ENCODE results near the gene CDH13. TPM values are rescaled to one million over a fixed set of nuclear protein-coding genes. Genes with fewer than 3 reads are reported as not detected.

Gene CDH13
- total and polyA plus RNA-seq, 2 of the 8 experiments (the other 6 are each of a cell fraction or from before 2014, with no cell fraction given): 2.3 to 2.4 TPM

- H4K5ac ChIP-seq (ENCODE audit: insufficient read length, low read depth, low read length): no peak overlapping the region
- no peaks in the 10 kb centered on the region for H3K79me2 ChIP-seq (ENCODE audit: control insufficient read depth in 1 of 2, insufficient read depth in 2 of 2, low read length in 2 of 2)
- CTCF ChIA-PET (ENCODE audit: partially characterized antibody): no interaction called here
- POLR2A ChIA-PET (ENCODE audit: partially characterized antibody): no interaction called here
- no peaks in the 10 kb centered on the region for H3K36me3 ChIP-seq (ENCODE audit: control insufficient read depth in 2 of 4, insufficient read depth in 4 of 4, low read length in 3 of 4)
- no peak overlapping the region for H3K4ac ChIP-seq (replicated peaks; ENCODE audit: insufficient read length, low read depth, low read length)
- H3K4me3 ChIP-seq (ENCODE audit: extremely low read depth in 1 of 4, insufficient read depth in 2 of 4, low read depth in 3 of 4, low read length in 4 of 4): no peak overlapping the region
- no peak overlapping the region for H2AK5ac ChIP-seq (ENCODE audit: low read depth, low read length)
- no peak overlapping the region for H2BK15ac ChIP-seq (ENCODE audit: low read length)
- FAIRE-seq (no peak), DNase-seq (ENCODE audit: low read depth in 1 of 2, low spot score in 2 of 2) (no peak)
- no peak overlapping the region for H3K4me2 ChIP-seq (ENCODE audit: insufficient read depth in 1 of 2, low read depth in 2 of 2, low read length in 2 of 2)
- H3K27ac ChIP-seq (ENCODE audit: low read depth, low read length): no peak overlapping the region
- no peaks in the 10 kb centered on the region for H3K27me3 ChIP-seq (replicated peaks in 1 of 4; ENCODE audit: control insufficient read depth in 3 of 4, extremely low read depth in 1 of 4, insufficient read depth in 3 of 4, low read length in 3 of 4)
- no peak overlapping the region for H3K23ac ChIP-seq (ENCODE audit: insufficient read length)
- WGBS, 2 experiments (ENCODE audit: extremely low coverage in 1 of 2, insufficient coverage in 1 of 2, insufficient read length in 1 of 2, insufficient replicate concordance in 2 of 2, low coverage in 1 of 2, low lambda C conversion rate in 2 of 2, missing lambda C conversion rate in 1 of 2): 95% methylated on average over 5 of the region's 5 CpGs; no CpG with 5 or more reads in 1 of the 2 experiments
- H2AFZ ChIP-seq (ENCODE audit: low read length): no peak overlapping the region
- no peak overlapping the region for H3K56ac ChIP-seq (replicated peaks; ENCODE audit: insufficient read length, low read depth, low read length)
- no peak overlapping the region for H4K91ac ChIP-seq (replicated peaks; ENCODE audit: insufficient read length, low read length)
- no peaks in the 10 kb centered on the region for H4K20me1 ChIP-seq (replicated peaks in 1 of 2; ENCODE audit: control insufficient read depth in 1 of 2, insufficient read depth in 2 of 2, low read length in 2 of 2)
- no peak overlapping the region for H3K14ac ChIP-seq (ENCODE audit: insufficient read length)
- H3K9me3 ChIP-seq (ENCODE audit: insufficient read depth in 2 of 2, low read depth in 1 of 2, low read length in 1 of 2): no peaks in the 10 kb centered on the region
- H3K9ac ChIP-seq (replicated peaks in 1 of 4; ENCODE audit: extremely low read depth in 1 of 4, low read depth in 3 of 4, low read length in 3 of 4): no peak overlapping the region
- no peak overlapping the region for H2BK20ac ChIP-seq (ENCODE audit: low read length)
- no peak for TF ChIP-seq FOSL1 (IDR thresholded peaks at IDR 0.05; ENCODE audit: insufficient read depth, low read depth, low read length)
- TF ChIP-seq CBX5 (IDR thresholded peaks at IDR 0.05; ENCODE audit: low read depth, low read length): no peak
- TF ChIP-seq TAF7 (optimal IDR thresholded peaks at IDR 0.05; ENCODE audit: borderline replicate concordance, low read depth, low read length): no peak
- TF ChIP-seq EP300 (IDR thresholded peaks at IDR 0.05; ENCODE audit: borderline replicate concordance in 1 of 2, low read depth in 2 of 2, low read length in 2 of 2): no peak
- TF ChIP-seq CREB1 (IDR thresholded peaks at IDR 0.05): no peak
- TF ChIP-seq CHD2 (IDR thresholded peaks at IDR 0.05; ENCODE audit: low read length): no peak
- TF ChIP-seq, protein P1, sequence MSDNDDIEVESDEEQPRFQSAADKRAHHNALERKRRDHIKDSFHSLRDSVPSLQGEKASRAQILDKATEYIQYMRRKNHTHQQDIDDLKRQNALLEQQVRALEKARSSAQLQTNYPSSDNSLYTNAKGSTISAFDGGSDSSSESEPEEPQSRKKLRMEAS (IDR thresholded peaks at IDR 0.05): no peak
- H3K79me1 ChIP-seq (ENCODE audit: low read depth, low read length): no peaks in the 10 kb centered on the region
- peaks cover 0 to 10% (median 5%) of the 10 kb centered on the region in 4 experiments; a peak in 5 of 7 replicates for H3K4me1 ChIP-seq (replicated peaks in 1 of 4; ENCODE audit: control insufficient read depth in 3 of 4, insufficient read depth in 4 of 4, low read length in 3 of 4)
- H3K23me2 ChIP-seq (ENCODE audit: low read depth, low read length): no peaks in the 10 kb centered on the region
- H3K18ac ChIP-seq (ENCODE audit: extremely low read depth, low read length): no peak overlapping the region
- H2BK120ac ChIP-seq (replicated peaks; ENCODE audit: low read depth, low read length): no peak overlapping the region
- no peak overlapping the region for H2BK12ac ChIP-seq (ENCODE audit: low read depth, low read length)
- no peak overlapping the region for H4K8ac ChIP-seq (ENCODE audit: extremely low read depth, insufficient read depth, low read length)
- no peak overlapping the region for H2BK5ac ChIP-seq (ENCODE audit: low read depth, low read length)
Observed at GRCh38 chr16:83818276-83818675, 1191.5 kb downstream of the CDH13 start.
